Neural cell (in vitro differentiated cells): ENCODE data around the gene MRRF.

Experiments used
- MXI1 ChIP-seq: fragments of 450-650 bp; conservative IDR thresholded peaks from 2 replicates; pipeline ENCODE4 v1.6.1; 2014; ENCODE audit warnings: antibody characterized with exemption, mild to moderate bottlenecking; ENCODE audit not compliant: poor library complexity, severe bottlenecking
- POLR2AphosphoS5 ChIP-seq: IDR thresholded peaks from 2 replicates; pipeline ENCODE4 v1.6.1; 2012
- RAD21 ChIP-seq: fragments of 450-650 bp; conservative IDR thresholded peaks from 2 replicates; pipeline ENCODE4 v1.6.1; 2014; ENCODE audit warnings: antibody characterized with exemption, mild to moderate bottlenecking, moderate library complexity
- TAF1 ChIP-seq: IDR thresholded peaks from 2 replicates; pipeline ENCODE4 v1.6.1; 2012; ENCODE audit warnings: low read depth
- TF ChIP-seq, protein P1 (sequence below): fragments of 450-650 bp; IDR thresholded peaks from 2 replicates; pipeline ENCODE4 v1.5.1; 2014; ENCODE audit warnings: antibody characterized with exemption, mild to moderate bottlenecking, moderate library complexity; ENCODE audit not compliant: poor library complexity, severe bottlenecking

DNA sequence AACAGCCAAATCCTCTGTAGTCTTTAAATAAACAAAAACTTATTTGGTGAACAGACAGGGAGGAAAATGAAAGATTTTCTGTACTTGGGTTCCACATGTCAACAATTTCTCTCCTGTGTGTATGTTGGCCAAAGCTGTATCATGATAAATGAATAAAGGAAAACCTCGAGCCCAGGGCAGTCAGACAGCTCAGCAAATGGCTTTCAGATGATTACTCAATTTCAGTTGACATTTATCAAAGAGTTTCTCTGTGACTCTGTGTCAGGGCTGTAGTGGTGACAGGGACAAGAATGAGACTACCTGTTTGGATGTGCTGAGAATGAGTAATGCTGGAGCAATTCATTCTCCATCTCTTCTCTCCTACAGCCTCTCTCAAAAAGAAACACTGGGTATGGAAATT lies 60.4 kb downstream of the MRRF start:
- no peak for TF ChIP-seq RAD21
- TF ChIP-seq TAF1 = no peak
- TF ChIP-seq, protein P1, sequence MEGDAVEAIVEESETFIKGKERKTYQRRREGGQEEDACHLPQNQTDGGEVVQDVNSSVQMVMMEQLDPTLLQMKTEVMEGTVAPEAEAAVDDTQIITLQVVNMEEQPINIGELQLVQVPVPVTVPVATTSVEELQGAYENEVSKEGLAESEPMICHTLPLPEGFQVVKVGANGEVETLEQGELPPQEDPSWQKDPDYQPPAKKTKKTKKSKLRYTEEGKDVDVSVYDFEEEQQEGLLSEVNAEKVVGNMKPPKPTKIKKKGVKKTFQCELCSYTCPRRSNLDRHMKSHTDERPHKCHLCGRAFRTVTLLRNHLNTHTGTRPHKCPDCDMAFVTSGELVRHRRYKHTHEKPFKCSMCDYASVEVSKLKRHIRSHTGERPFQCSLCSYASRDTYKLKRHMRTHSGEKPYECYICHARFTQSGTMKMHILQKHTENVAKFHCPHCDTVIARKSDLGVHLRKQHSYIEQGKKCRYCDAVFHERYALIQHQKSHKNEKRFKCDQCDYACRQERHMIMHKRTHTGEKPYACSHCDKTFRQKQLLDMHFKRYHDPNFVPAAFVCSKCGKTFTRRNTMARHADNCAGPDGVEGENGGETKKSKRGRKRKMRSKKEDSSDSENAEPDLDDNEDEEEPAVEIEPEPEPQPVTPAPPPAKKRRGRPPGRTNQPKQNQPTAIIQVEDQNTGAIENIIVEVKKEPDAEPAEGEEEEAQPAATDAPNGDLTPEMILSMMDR = no peak
- TF ChIP-seq POLR2AphosphoS5 = no peak
- TF ChIP-seq MXI1 = no peak
